Measurements from ENCODE around the gene GOLGA5. TPM values are rescaled to one million over a fixed set of nuclear protein-coding genes. Genes with fewer than 3 reads are reported as not detected.

GOLGA5 gene
- total and polyA plus RNA-seq, 2 experiments from 2014 or later = 50.0 to 62.4 TPM

DNA sequence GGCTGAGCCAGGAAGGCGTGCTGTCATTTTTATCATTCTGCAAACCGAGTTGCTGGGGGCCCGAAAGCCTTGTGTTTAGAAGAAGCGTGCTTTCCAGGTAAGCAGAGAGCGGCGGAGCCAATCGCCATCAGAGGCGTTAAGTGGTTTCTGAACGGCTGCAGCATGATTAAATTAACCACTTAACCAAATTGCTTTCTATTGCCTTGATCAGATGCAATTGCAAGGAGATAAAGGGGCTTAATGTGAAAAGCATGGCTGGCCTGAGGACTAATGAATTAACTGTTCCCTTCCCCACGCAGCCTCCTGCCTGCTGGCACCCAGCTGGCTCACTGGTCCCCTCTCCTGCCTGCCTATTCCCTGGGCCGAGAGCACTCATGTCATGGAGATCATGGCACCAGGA, 92.2 kb downstream of the GOLGA5 start:
- no peaks in the 10 kb centered on the region for H3K4me1 ChIP-seq (ENCODE audit: insufficient read depth)
- H3K9me2 ChIP-seq (replicated peaks; ENCODE audit: insufficient read depth) = no peaks in the 10 kb centered on the region
- no peak overlapping the region for H3K27ac ChIP-seq
- H3K4me3 ChIP-seq = no peak overlapping the region
- no peaks in the 10 kb centered on the region for H3K27me3 ChIP-seq
- H2AFZ ChIP-seq = no peak overlapping the region
- TF ChIP-seq EZH2 (IDR thresholded peaks at IDR 0.05; ENCODE audit: borderline replicate concordance) (no peak), EZH2phosphoT487 (IDR thresholded peaks at IDR 0.05; ENCODE audit: low read depth, severe bottlenecking, unreplicated experiment) (no peak)
- TF ChIP-seq, protein P1, sequence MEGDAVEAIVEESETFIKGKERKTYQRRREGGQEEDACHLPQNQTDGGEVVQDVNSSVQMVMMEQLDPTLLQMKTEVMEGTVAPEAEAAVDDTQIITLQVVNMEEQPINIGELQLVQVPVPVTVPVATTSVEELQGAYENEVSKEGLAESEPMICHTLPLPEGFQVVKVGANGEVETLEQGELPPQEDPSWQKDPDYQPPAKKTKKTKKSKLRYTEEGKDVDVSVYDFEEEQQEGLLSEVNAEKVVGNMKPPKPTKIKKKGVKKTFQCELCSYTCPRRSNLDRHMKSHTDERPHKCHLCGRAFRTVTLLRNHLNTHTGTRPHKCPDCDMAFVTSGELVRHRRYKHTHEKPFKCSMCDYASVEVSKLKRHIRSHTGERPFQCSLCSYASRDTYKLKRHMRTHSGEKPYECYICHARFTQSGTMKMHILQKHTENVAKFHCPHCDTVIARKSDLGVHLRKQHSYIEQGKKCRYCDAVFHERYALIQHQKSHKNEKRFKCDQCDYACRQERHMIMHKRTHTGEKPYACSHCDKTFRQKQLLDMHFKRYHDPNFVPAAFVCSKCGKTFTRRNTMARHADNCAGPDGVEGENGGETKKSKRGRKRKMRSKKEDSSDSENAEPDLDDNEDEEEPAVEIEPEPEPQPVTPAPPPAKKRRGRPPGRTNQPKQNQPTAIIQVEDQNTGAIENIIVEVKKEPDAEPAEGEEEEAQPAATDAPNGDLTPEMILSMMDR (IDR thresholded peaks at IDR 0.05; ENCODE audit: poor library complexity) = no peak
- no peaks in the 10 kb centered on the region for H4K20me1 ChIP-seq (ENCODE audit: insufficient read depth, poor library complexity, severe bottlenecking)
- DNase-seq (ENCODE audit: low spot score) = no peak
- H3K4me2 ChIP-seq = no peak overlapping the region
- no peaks in the 10 kb centered on the region for H3K79me2 ChIP-seq
- no peaks in the 10 kb centered on the region for H3K36me3 ChIP-seq (replicated peaks; ENCODE audit: insufficient read depth, low read depth)
- WGBS (ENCODE audit: low lambda C conversion rate, missing lambda C conversion rate) = 56% methylated on average over 11 of the region's 11 CpGs
- H3K9me3 ChIP-seq (ENCODE audit: low read depth) = no peaks in the 10 kb centered on the region

DNA sequence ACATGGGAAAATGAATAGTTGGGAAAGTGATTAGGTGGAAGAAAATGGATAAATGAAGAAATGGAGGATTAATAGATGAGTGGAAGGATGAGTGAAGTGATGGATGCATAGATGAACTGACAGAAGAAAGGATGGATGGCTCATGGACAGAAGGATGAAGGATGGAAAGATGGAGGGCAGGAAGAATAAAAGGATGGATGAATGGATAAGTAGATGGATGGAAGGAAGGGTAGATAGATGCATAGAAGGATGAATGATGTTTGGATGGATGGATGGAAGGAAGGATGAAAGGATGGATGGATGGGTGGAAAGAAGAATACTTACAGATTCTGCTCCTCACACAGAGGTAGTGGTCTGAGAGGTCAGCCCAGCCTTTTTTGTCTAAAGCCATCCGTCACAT, 93.1 kb downstream of the GOLGA5 start:
- Histone ChIP-seq H3K36me3 (replicated peaks; ENCODE audit: insufficient read depth, low read depth) (no peaks in the 10 kb centered on the region), H3K9me2 (replicated peaks; ENCODE audit: insufficient read depth) (no peaks in the 10 kb centered on the region), H2AFZ (no peak overlapping the region), H3K79me2 (no peaks in the 10 kb centered on the region), H4K20me1 (ENCODE audit: insufficient read depth, poor library complexity, severe bottlenecking) (no peaks in the 10 kb centered on the region), H3K27me3 (no peaks in the 10 kb centered on the region), H3K9me3 (ENCODE audit: low read depth) (no peaks in the 10 kb centered on the region), H3K27ac (no peak overlapping the region), H3K4me3 (no peak overlapping the region), H3K4me1 (ENCODE audit: insufficient read depth) (no peaks in the 10 kb centered on the region), H3K4me2 (no peak overlapping the region)
- TF ChIP-seq EZH2 (IDR thresholded peaks at IDR 0.05; ENCODE audit: borderline replicate concordance) (no peak), EZH2phosphoT487 (IDR thresholded peaks at IDR 0.05; ENCODE audit: low read depth, severe bottlenecking, unreplicated experiment) (no peak)
- TF ChIP-seq, protein P1 (IDR thresholded peaks at IDR 0.05; ENCODE audit: poor library complexity) = no peak
- DNase-seq (ENCODE audit: low spot score) = no peak
- WGBS (ENCODE audit: low lambda C conversion rate, missing lambda C conversion rate) = 80% methylated on average over 1 of the region's 1 CpG

DNA sequence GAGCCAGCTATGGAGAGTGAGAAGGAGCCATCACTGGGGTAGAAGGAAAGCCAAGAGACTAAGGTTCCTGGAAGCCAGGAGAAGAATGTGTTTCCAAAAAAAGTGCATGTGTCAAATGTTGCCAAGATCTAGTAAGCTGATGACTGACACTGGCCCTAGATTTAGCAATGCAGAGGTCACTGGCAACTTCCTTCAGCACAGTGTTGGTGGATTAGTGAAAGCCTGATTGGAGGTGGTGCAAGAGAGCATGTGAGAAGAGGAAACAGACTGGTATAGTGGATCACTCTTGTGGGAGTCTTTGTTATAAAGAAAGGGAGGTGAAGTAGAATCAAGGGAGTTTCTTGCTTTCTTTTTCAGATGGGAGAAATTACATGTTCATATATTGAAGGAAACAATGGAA, 94.8 kb downstream of the GOLGA5 start:
- DNase-seq (ENCODE audit: low spot score) = no peak
- H3K9me2 ChIP-seq (replicated peaks; ENCODE audit: insufficient read depth) = no peaks in the 10 kb centered on the region
- no peaks in the 10 kb centered on the region for H3K79me2 ChIP-seq
- H3K36me3 ChIP-seq (replicated peaks; ENCODE audit: insufficient read depth, low read depth) = no peaks in the 10 kb centered on the region
- H3K4me1 ChIP-seq (ENCODE audit: insufficient read depth) = no peaks in the 10 kb centered on the region
- H3K9me3 ChIP-seq (ENCODE audit: low read depth) = no peaks in the 10 kb centered on the region
- no peak overlapping the region for H3K27ac ChIP-seq
- no peak overlapping the region for H2AFZ ChIP-seq
- no peaks in the 10 kb centered on the region for H4K20me1 ChIP-seq (ENCODE audit: insufficient read depth, poor library complexity, severe bottlenecking)
- H3K4me2 ChIP-seq = no peak overlapping the region
- TF ChIP-seq EZH2 (IDR thresholded peaks at IDR 0.05; ENCODE audit: borderline replicate concordance) (no peak), EZH2phosphoT487 (IDR thresholded peaks at IDR 0.05; ENCODE audit: low read depth, severe bottlenecking, unreplicated experiment) (no peak)
- TF ChIP-seq, protein P1 (IDR thresholded peaks at IDR 0.05; ENCODE audit: poor library complexity) = no peak
- H3K4me3 ChIP-seq = no peak overlapping the region
- H3K27me3 ChIP-seq = no peaks in the 10 kb centered on the region

Other genes starting within 250 kb of the GOLGA5 start
- gene LGMN, start 45.7 kb upstream of the GOLGA5 start, total RNA-seq = 125 and 130 TPM in 2 replicates
- 139 and 169 TPM in 2 replicates for gene LGMN, start 45.7 kb upstream of the GOLGA5 start, polyA plus RNA-seq
- 48.2 and 61.3 TPM in 2 replicates for gene CHGA, start 128.8 kb downstream of the GOLGA5 start, total RNA-seq
- 40.5 and 86.5 TPM in 2 replicates for gene CHGA, start 128.8 kb downstream of the GOLGA5 start, polyA plus RNA-seq